ENCODE data around the gene FOXL3. TPM values are rescaled to one million over a fixed set of nuclear protein-coding genes. Genes with fewer than 3 reads are reported as not detected.

Gene FOXL3
- total and polyA plus RNA-seq, 4 donors, result not detected

- no peaks in the 10 kb centered on the region for H3K36me3 ChIP-seq (ENCODE audit: control insufficient read depth in 4 of 4, insufficient read depth in 4 of 4, low read length in 4 of 4)
- H3K4me1 ChIP-seq (ENCODE audit: control insufficient read depth in 5 of 5, insufficient read depth in 5 of 5, low read length in 5 of 5), result no peaks in the 10 kb centered on the region
- H3K27me3 ChIP-seq (ENCODE audit: control insufficient read depth in 3 of 3, insufficient read depth in 3 of 3, low read length in 2 of 3), result peaks cover 0 to 2% (median 0%) of the 10 kb centered on the region in 3 donors
- 89 to 90% methylated on average over 23 to 24 of the region's 24 CpGs for WGBS, 2 donors
- ATAC-seq (ENCODE audit: insufficient read depth, low FRiP score) (no peak), DNase-seq (no peak)
- no peak for TF ChIP-seq CTCF (IDR thresholded peaks at IDR 0.05; ENCODE audit: control extremely low read depth, extremely low read depth)
- peaks cover 0 to 2% (median 0%) of the 10 kb centered on the region in 4 donors for H3K9me3 ChIP-seq (ENCODE audit: control insufficient read depth in 4 of 4, insufficient read depth in 3 of 4, low read length in 3 of 4)
- no peak overlapping the region for H3K9ac ChIP-seq (ENCODE audit: insufficient read depth in 1 of 2, low read length in 2 of 2)
- H3K4me3 ChIP-seq, result no peak overlapping the region
- H3K27ac ChIP-seq (ENCODE audit: low read depth in 1 of 2, low read length in 1 of 2), result no peak overlapping the region
These were observed 14.1 kb downstream of the FOXL3 start for GRCh38 chr7:303884-304573.

- 76 to 84% methylated on average over 19 of the region's 19 CpGs for WGBS, 2 donors
- Histone ChIP-seq H3K27ac (ENCODE audit: low read depth in 1 of 2, low read length in 1 of 2) (no peak overlapping the region), H3K36me3 (ENCODE audit: control insufficient read depth in 4 of 4, insufficient read depth in 4 of 4, low read length in 4 of 4) (no peaks in the 10 kb centered on the region), H3K4me1 (ENCODE audit: control insufficient read depth in 5 of 5, insufficient read depth in 5 of 5, low read length in 5 of 5) (no peaks in the 10 kb centered on the region), H3K9ac (ENCODE audit: insufficient read depth in 1 of 2, low read length in 2 of 2) (no peak overlapping the region), H3K27me3 (ENCODE audit: control insufficient read depth in 3 of 3, insufficient read depth in 3 of 3, low read length in 2 of 3) (peaks cover 0 to 2% (median 0%) of the 10 kb centered on the region in 3 donors), H3K9me3 (ENCODE audit: control insufficient read depth in 4 of 4, insufficient read depth in 3 of 4, low read length in 3 of 4) (peaks cover 0 to 2% (median under 1%) of the 10 kb centered on the region in 4 donors), H3K4me3 (no peak overlapping the region)
- TF ChIP-seq CTCF (IDR thresholded peaks at IDR 0.05; ENCODE audit: control extremely low read depth, extremely low read depth), result no peak
- DNase-seq (no peak), ATAC-seq (ENCODE audit: insufficient read depth, low FRiP score) (no peak)
These were observed 14.8 kb downstream of the FOXL3 start for GRCh38 chr7:304574-305409.

- peaks cover 0 to 2% (median 0%) of the 10 kb centered on the region in 3 donors for H3K27me3 ChIP-seq (ENCODE audit: control insufficient read depth in 3 of 3, insufficient read depth in 3 of 3, low read length in 2 of 3)
- no peaks in the 10 kb centered on the region for H3K4me1 ChIP-seq (ENCODE audit: control insufficient read depth in 5 of 5, insufficient read depth in 5 of 5, low read length in 5 of 5)
- peaks cover 0 to 4% (median 1%) of the 10 kb centered on the region in 4 donors for H3K9me3 ChIP-seq (ENCODE audit: control insufficient read depth in 4 of 4, insufficient read depth in 3 of 4, low read length in 3 of 4)
- ATAC-seq (ENCODE audit: insufficient read depth, low FRiP score), result no peak
- no peak overlapping the region for H3K9ac ChIP-seq (ENCODE audit: insufficient read depth in 1 of 2, low read length in 2 of 2)
- no peaks in the 10 kb centered on the region for H3K36me3 ChIP-seq (ENCODE audit: control insufficient read depth in 4 of 4, insufficient read depth in 4 of 4, low read length in 4 of 4)
- no peak overlapping the region for H3K4me3 ChIP-seq
- DNase-seq, result no peak
- no peak overlapping the region for H3K27ac ChIP-seq (ENCODE audit: low read depth in 1 of 2, low read length in 1 of 2)
- TF ChIP-seq CTCF (IDR thresholded peaks at IDR 0.05; ENCODE audit: control extremely low read depth, extremely low read depth), result no peak
- WGBS, 2 donors, result 87% methylated on average over 35 of the region's 35 CpGs
These were observed 15.6 kb downstream of the FOXL3 start for GRCh38 chr7:305410-306151.
